ENCODE data around the gene LNPK. TPM values are rescaled to one million over a fixed set of nuclear protein-coding genes. Genes with fewer than 3 reads are reported as not detected.

LNPK gene
- total RNA-seq, 1 donor from 2014 or later: 36.1 TPM

GRCh38 chr2:175947073-175947472 is 55.0 kb downstream of the LNPK start:
- H4K20me1 ChIP-seq (ENCODE audit: low read depth): no peaks in the 10 kb centered on the region
- no peak overlapping the region for H3K4me3 ChIP-seq
- no peak overlapping the region for H3K4me2 ChIP-seq
- peaks cover 12% of the 10 kb centered on the region for H3K9me3 ChIP-seq (ENCODE audit: low read depth)
- Mint-ChIP-seq H3K4me1 (no peaks in the 10 kb centered on the region), H3K27me3 (ENCODE audit: insufficient read depth, low read depth) (no peaks in the 10 kb centered on the region), H3K36me3 (peaks cover 12% of the 10 kb centered on the region), H3K9me3 (no peaks in the 10 kb centered on the region), H3K4me3 (no peak overlapping the region), H3K27ac (no peak overlapping the region)
- no peaks in the 10 kb centered on the region for H3F3A ChIP-seq (ENCODE audit: low read depth)
- H3K79me2 ChIP-seq (ENCODE audit: low read depth): no peaks in the 10 kb centered on the region
- no peaks in the 10 kb centered on the region for H3K4me1 ChIP-seq
- no peak for TF ChIP-seq EZH2 (IDR thresholded peaks at IDR 0.05)
- TF ChIP-seq CTCF (IDR thresholded peaks at IDR 0.05): no peak
- no peak for TF ChIP-seq EZH2phosphoT487 (IDR thresholded peaks at IDR 0.05)
- no peaks in the 10 kb centered on the region for H3K27me3 ChIP-seq
- no peak overlapping the region for H2AFZ ChIP-seq (replicated peaks)
- no peak overlapping the region for H3K27ac ChIP-seq
- H3K9ac ChIP-seq: no peak overlapping the region
- peaks cover 12% of the 10 kb centered on the region for H3K36me3 ChIP-seq
- DNase-seq (ENCODE audit: low spot score): no peak

- no peak overlapping the region for H3K27ac ChIP-seq
- no peaks in the 10 kb centered on the region for H3K4me1 ChIP-seq
- Mint-ChIP-seq H3K36me3 (peaks cover 18% of the 10 kb centered on the region), H3K4me1 (no peaks in the 10 kb centered on the region), H3K27ac (no peak overlapping the region), H3K4me3 (no peak overlapping the region), H3K27me3 (ENCODE audit: insufficient read depth, low read depth) (no peaks in the 10 kb centered on the region), H3K9me3 (peaks cover 2% of the 10 kb centered on the region)
- no peak for TF ChIP-seq EZH2phosphoT487 (IDR thresholded peaks at IDR 0.05)
- TF ChIP-seq EZH2 (IDR thresholded peaks at IDR 0.05): no peak
- TF ChIP-seq CTCF (IDR thresholded peaks at IDR 0.05): no peak
- H3K36me3 ChIP-seq: peaks cover 17% of the 10 kb centered on the region
- H4K20me1 ChIP-seq (ENCODE audit: low read depth): no peaks in the 10 kb centered on the region
- H3K9me3 ChIP-seq (ENCODE audit: low read depth): peaks cover 13% of the 10 kb centered on the region
- no peaks in the 10 kb centered on the region for H3F3A ChIP-seq (ENCODE audit: low read depth)
- no peaks in the 10 kb centered on the region for H3K27me3 ChIP-seq
- H2AFZ ChIP-seq (replicated peaks): no peak overlapping the region
- H3K9ac ChIP-seq: no peak overlapping the region
- H3K4me3 ChIP-seq: no peak overlapping the region
- H3K4me2 ChIP-seq: no peak overlapping the region
- no peaks in the 10 kb centered on the region for H3K79me2 ChIP-seq (ENCODE audit: low read depth)
- DNase-seq (ENCODE audit: low spot score): no peak
These were observed 60.4 kb downstream of the LNPK start for GRCh38 chr2:175941699-175942098.

GRCh38 chr2:175937216-175937615 is 64.9 kb downstream of the LNPK start:
- peaks cover 9% of the 10 kb centered on the region for H3K36me3 Mint-ChIP-seq
- H3K9ac ChIP-seq: no peak overlapping the region
- H3K36me3 ChIP-seq: peaks cover 10% of the 10 kb centered on the region
- H2AFZ ChIP-seq (replicated peaks): no peak overlapping the region
- no peaks in the 10 kb centered on the region for H3K4me1 ChIP-seq
- H3K27ac ChIP-seq: no peak overlapping the region
- H3K4me3 Mint-ChIP-seq: no peak overlapping the region
- no peak overlapping the region for H3K4me2 ChIP-seq
- DNase-seq (ENCODE audit: low spot score): no peak
- H3K27ac Mint-ChIP-seq: no peak overlapping the region
- H3K9me3 Mint-ChIP-seq: peaks cover 2% of the 10 kb centered on the region
- H3K4me3 ChIP-seq: no peak overlapping the region
- H3K79me2 ChIP-seq (ENCODE audit: low read depth): no peaks in the 10 kb centered on the region
- peaks cover 3% of the 10 kb centered on the region for H3K9me3 ChIP-seq (ENCODE audit: low read depth)
- no peaks in the 10 kb centered on the region for H4K20me1 ChIP-seq (ENCODE audit: low read depth)
- H3K27me3 ChIP-seq: no peaks in the 10 kb centered on the region
- no peak for TF ChIP-seq EZH2phosphoT487 (IDR thresholded peaks at IDR 0.05)
- H3K4me1 Mint-ChIP-seq: no peaks in the 10 kb centered on the region
- H3F3A ChIP-seq (ENCODE audit: low read depth): no peaks in the 10 kb centered on the region
- H3K27me3 Mint-ChIP-seq (ENCODE audit: insufficient read depth, low read depth): no peaks in the 10 kb centered on the region

GRCh38 chr2:175935289-175936181 is 66.5 kb downstream of the LNPK start:
- no peaks in the 10 kb centered on the region for H4K20me1 ChIP-seq (ENCODE audit: low read depth)
- H3K9me3 ChIP-seq (ENCODE audit: low read depth): no peaks in the 10 kb centered on the region
- H3K4me3 Mint-ChIP-seq: no peak overlapping the region
- H3K27ac Mint-ChIP-seq: no peak overlapping the region
- no peaks in the 10 kb centered on the region for H3K9me3 Mint-ChIP-seq
- no peaks in the 10 kb centered on the region for H3K27me3 Mint-ChIP-seq (ENCODE audit: insufficient read depth, low read depth)
- TF ChIP-seq EZH2 (IDR thresholded peaks at IDR 0.05) (no peak), EZH2phosphoT487 (IDR thresholded peaks at IDR 0.05) (no peak), CTCF (IDR thresholded peaks at IDR 0.05) (no peak)
- H3K27ac ChIP-seq: no peak overlapping the region
- no peaks in the 10 kb centered on the region for H3K79me2 ChIP-seq (ENCODE audit: low read depth)
- H3F3A ChIP-seq (ENCODE audit: low read depth): no peaks in the 10 kb centered on the region
- peaks cover 8% of the 10 kb centered on the region for H3K36me3 ChIP-seq
- no peak overlapping the region for H3K4me2 ChIP-seq
- H3K27me3 ChIP-seq: no peaks in the 10 kb centered on the region
- no peak for DNase-seq (ENCODE audit: low spot score)
- no peak overlapping the region for H3K4me3 ChIP-seq
- no peak overlapping the region for H3K9ac ChIP-seq
- H2AFZ ChIP-seq (replicated peaks): no peak overlapping the region
- no peaks in the 10 kb centered on the region for H3K4me1 Mint-ChIP-seq
- H3K4me1 ChIP-seq: no peaks in the 10 kb centered on the region
- H3K36me3 Mint-ChIP-seq: peaks cover 3% of the 10 kb centered on the region
